HG03378 (cell line): ENCODE data around the gene ECE2.

Experiments
- ATAC-seq: cut with Tn5 transposase; IDR thresholded peaks from one replicate; pipeline ENCODE4 v1.9.1; 2021; ENCODE audit warnings: mild to moderate bottlenecking, moderate library complexity; ENCODE audit not compliant: unreplicated experiment

The ECE2 gene

GRCh38 chr3:184308744-184309143 is 32.9 kb downstream of the ECE2 start:
- no peak for ATAC-seq

- no peak for ATAC-seq
Measured at GRCh38 chr3:184311633-184312032, 35.8 kb downstream of the ECE2 start.

GRCh38 chr3:184314363-184314699 is 38.5 kb downstream of the ECE2 start, which contains the start of gene EIF4G1:
Gene EIF4G1 (plus strand): TSS chr3:184314606. CDS start chr3:184315797, 1,191 bp downstream.
- peak; percentile 75 for ATAC-seq

- peak; percentile 8 for ATAC-seq
Measured at GRCh38 chr3:184314700-184315542, 39.1 kb downstream of the ECE2 start.

- no peak for ATAC-seq
Measured at GRCh38 chr3:184315543-184315867, 39.7 kb downstream of the ECE2 start.

- ATAC-seq = no peak
Measured at GRCh38 chr3:184315871-184316661, 40.2 kb downstream of the ECE2 start.

GRCh38 chr3:184316792-184317191 is 41.0 kb downstream of the ECE2 start:
- ATAC-seq = no peak

- no peak for ATAC-seq
Measured at GRCh38 chr3:184317201-184317600, 41.4 kb downstream of the ECE2 start.

GRCh38 chr3:184320104-184320445 is 44.3 kb downstream of the ECE2 start:
- ATAC-seq = no peak

GRCh38 chr3:184321666-184322065 is 45.8 kb downstream of the ECE2 start:
- no peak for ATAC-seq

- ATAC-seq = no peak
Measured at GRCh38 chr3:184322731-184323487, 47.1 kb downstream of the ECE2 start.

GRCh38 chr3:184323696-184324095 is 47.9 kb downstream of the ECE2 start:
- no peak for ATAC-seq

GRCh38 chr3:184325269-184325668 is 49.4 kb downstream of the ECE2 start:
- ATAC-seq = no peak

GRCh38 chr3:184325715-184326369 is 50.0 kb downstream of the ECE2 start:
- no peak for ATAC-seq

- no peak for ATAC-seq
Measured at GRCh38 chr3:184327171-184327570, 51.3 kb downstream of the ECE2 start.

- no peak for ATAC-seq
Measured at GRCh38 chr3:184328516-184328915, 52.7 kb downstream of the ECE2 start.

- no peak for ATAC-seq
Measured at GRCh38 chr3:184332370-184333090, 56.7 kb downstream of the ECE2 start.

- ATAC-seq = no peak
Measured at GRCh38 chr3:184333190-184333589, 57.4 kb downstream of the ECE2 start.

- ATAC-seq = no peak
Measured at GRCh38 chr3:184333700-184334099, 57.9 kb downstream of the ECE2 start.

- no peak for ATAC-seq
Measured at GRCh38 chr3:184334470-184335158, 58.8 kb downstream of the ECE2 start.
